ENCODE data around the gene GRM8. TPM values are rescaled to one million over a fixed set of nuclear protein-coding genes. Genes with fewer than 3 reads are reported as not detected.

GRM8 gene
- total and polyA plus RNA-seq, 10 of the 15 experiments (the other 5 are each of a cell fraction or from before 2014, with no cell fraction given) = 0.33 to 7.1 (median 0.45) TPM; not detected in 2

DNA sequence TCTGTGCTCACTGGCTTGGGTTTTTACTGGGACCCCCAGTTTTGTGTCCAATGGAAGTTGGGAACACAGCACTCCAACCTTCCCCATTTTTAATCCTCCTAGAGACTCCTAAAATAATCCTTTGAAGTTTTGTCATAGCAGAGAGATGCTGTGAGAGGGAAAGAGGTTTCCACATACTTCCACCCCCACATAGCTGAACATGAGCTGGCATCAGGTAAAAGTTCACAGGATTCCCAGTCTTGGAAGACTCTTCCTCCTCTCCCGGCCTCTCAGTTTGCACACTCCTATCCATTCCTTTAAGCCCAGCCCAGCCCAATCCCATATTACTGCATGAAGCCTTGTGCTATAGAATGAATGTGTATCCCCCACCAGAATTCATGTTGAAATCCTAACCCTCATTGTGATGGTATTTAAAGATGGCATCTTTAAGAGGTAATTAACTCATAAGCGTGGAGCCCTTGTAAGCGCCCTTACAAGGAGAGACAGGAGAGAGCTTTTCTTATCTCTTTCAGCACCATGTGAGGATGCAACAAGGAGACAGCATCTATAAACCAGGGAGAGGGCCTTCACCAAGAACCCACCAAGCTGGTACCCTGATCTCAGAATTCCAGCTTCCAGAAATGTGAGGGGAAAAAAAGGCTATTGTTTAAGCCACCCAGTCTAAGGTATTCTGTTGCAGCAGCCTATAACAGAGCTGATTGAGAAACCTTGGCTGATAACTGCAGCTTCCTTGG is 22.4 kb downstream of the GRM8 start:
- in situ Hi-C loops (cut with MboI) (no loop called here), intact Hi-C loops (cut with micrococcal nuclease; ENCODE audit: unreplicated experiment) (no loop called here)
- FAIRE-seq = no peak
- WGBS (ENCODE audit: insufficient coverage, insufficient replicate concordance, low lambda C conversion rate, missing lambda C conversion rate) = 33% methylated on average over 3 of the region's 3 CpGs
- TF ChIP-seq ZNF384 (IDR thresholded peaks at IDR 0.05; ENCODE audit: borderline replicate concordance, low read depth, low read length) (no peak), DPF2 (IDR thresholded peaks at IDR 0.05) (no peak), POU2F2 (IDR thresholded peaks at IDR 0.05; ENCODE audit: borderline replicate concordance, low read depth, low read length) (no peak), NR2C1 (IDR thresholded peaks at IDR 0.05) (no peak)
- Histone ChIP-seq H3K4me3 (no peak overlapping the region), H3K4me1 (ENCODE audit: control insufficient read depth, insufficient read depth, low read length) (no peaks in the 10 kb centered on the region), H4K20me1 (ENCODE audit: control insufficient read depth, insufficient read depth) (no peaks in the 10 kb centered on the region), H3K27me3 (replicated peaks in 1 of 2; ENCODE audit: control insufficient read depth in 2 of 2, insufficient read depth in 2 of 2, low read length in 1 of 2) (no peaks in the 10 kb centered on the region; a peak in 1 of 4 replicates), H3K36me3 (ENCODE audit: control insufficient read depth in 2 of 2, insufficient read depth in 2 of 2, low read length in 1 of 2) (no peaks in the 10 kb centered on the region), H3K4me2 (ENCODE audit: control insufficient read depth, insufficient read depth) (no peak overlapping the region), H3K9me3 (replicated peaks; ENCODE audit: control insufficient read depth, insufficient read depth, low read length) (no peaks in the 10 kb centered on the region), H3K27ac (ENCODE audit: control insufficient read depth, insufficient read depth) (no peak overlapping the region), H2AFZ (ENCODE audit: control insufficient read depth, low read depth, low read length) (no peak overlapping the region), H3K9ac (ENCODE audit: control insufficient read depth, insufficient read depth, low read length) (no peak overlapping the region), H3K79me2 (ENCODE audit: control insufficient read depth, insufficient read depth, low read length) (no peaks in the 10 kb centered on the region)
- CTCF ChIA-PET = interaction anchor here (0.5 to 1.5 kb wide), 2 partner anchors 23 to 26 kb away, joined by 3 read pairs; no protein-coding TSS in a partner anchor
- RAD21 ChIA-PET (ENCODE audit: unreplicated experiment) = no interaction called here
- SMC1A ChIA-PET (ENCODE audit: uncharacterized antibody, unreplicated experiment) = no interaction called here
- no peak for DNase-seq (ENCODE audit: low read depth, low spot score)
- BruUV-seq (replicated peaks) = no TSS peak
- ATAC-seq = no peak
- POLR2A ChIA-PET = no interaction called here

DNA sequence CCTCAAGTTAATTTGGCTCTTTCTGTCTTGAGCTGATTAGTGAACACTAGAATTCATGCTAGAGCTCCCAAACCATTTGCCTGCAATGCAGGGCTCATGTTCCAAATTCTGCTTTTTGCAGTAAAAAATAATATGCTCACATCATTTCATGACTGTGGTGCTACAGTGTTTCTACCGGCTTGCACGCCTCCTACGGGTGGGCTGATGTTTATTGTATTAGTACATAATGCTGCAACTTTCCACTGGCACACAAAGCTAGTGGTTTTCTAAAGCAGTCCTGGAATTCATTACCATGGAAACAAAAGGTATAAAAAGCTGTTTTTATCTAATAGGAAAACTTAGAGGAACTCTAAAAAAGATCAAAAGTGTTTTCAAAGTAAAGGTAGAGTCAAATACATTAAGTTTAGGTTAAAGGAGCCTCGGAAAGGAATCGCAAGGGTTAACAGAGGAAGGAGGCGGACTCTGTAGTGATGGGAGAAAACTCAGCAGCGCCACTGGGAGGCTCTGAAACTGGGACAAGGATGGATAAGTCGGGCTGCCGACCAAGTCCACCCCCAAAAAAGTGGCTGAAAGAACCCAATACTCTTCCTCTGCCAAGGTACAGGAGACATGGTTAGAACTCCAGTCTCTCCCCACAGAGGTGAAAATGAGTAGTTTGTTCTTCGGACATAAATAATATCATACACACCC is 25.9 kb downstream of the GRM8 start:
- Histone ChIP-seq H3K4me3 (no peak overlapping the region), H3K9ac (ENCODE audit: control insufficient read depth, insufficient read depth, low read length) (no peak overlapping the region), H3K9me3 (replicated peaks; ENCODE audit: control insufficient read depth, insufficient read depth, low read length) (no peaks in the 10 kb centered on the region), H3K79me2 (ENCODE audit: control insufficient read depth, insufficient read depth, low read length) (no peaks in the 10 kb centered on the region), H2AFZ (ENCODE audit: control insufficient read depth, low read depth, low read length) (no peak overlapping the region), H3K4me1 (ENCODE audit: control insufficient read depth, insufficient read depth, low read length) (no peaks in the 10 kb centered on the region), H3K4me2 (ENCODE audit: control insufficient read depth, insufficient read depth) (no peak overlapping the region), H4K20me1 (ENCODE audit: control insufficient read depth, insufficient read depth) (no peaks in the 10 kb centered on the region), H3K27ac (ENCODE audit: control insufficient read depth, insufficient read depth) (no peak overlapping the region), H3K27me3 (replicated peaks in 1 of 2; ENCODE audit: control insufficient read depth in 2 of 2, insufficient read depth in 2 of 2, low read length in 1 of 2) (no peaks in the 10 kb centered on the region; a peak in 1 of 4 replicates), H3K36me3 (ENCODE audit: control insufficient read depth in 2 of 2, insufficient read depth in 2 of 2, low read length in 1 of 2) (no peaks in the 10 kb centered on the region)
- no TSS peak for BruUV-seq (replicated peaks)
- ATAC-seq (no peak), DNase-seq (ENCODE audit: low read depth, low spot score) (no peak), FAIRE-seq (no peak)
- intact Hi-C loops (cut with micrococcal nuclease; ENCODE audit: unreplicated experiment) (no loop called here), in situ Hi-C loops (cut with MboI) (no loop called here)
- CTCF ChIA-PET = no interaction called here
- RAD21 ChIA-PET (ENCODE audit: unreplicated experiment) = no interaction called here
- WGBS (ENCODE audit: insufficient coverage, insufficient replicate concordance, low lambda C conversion rate, missing lambda C conversion rate) = 17% methylated on average over 10 of the region's 10 CpGs
- TF ChIP-seq MTA2 (IDR thresholded peaks at IDR 0.05; ENCODE audit: low read depth) (no peak), GABPA (IDR thresholded peaks at IDR 0.05; ENCODE audit: low read depth) (no peak), NR2F1 (conservative IDR thresholded peaks at IDR 0.05) (no peak), TCF3 (IDR thresholded peaks at IDR 0.05; ENCODE audit: borderline replicate concordance, insufficient read depth, low read depth, low read length) (no peak)
- SMC1A ChIA-PET (ENCODE audit: uncharacterized antibody, unreplicated experiment) = no interaction called here
- POLR2A ChIA-PET = no interaction called here

Measured in GM12878 (cell line).